ENCODE results near the gene LTBP1.

LTBP1 gene

DNA sequence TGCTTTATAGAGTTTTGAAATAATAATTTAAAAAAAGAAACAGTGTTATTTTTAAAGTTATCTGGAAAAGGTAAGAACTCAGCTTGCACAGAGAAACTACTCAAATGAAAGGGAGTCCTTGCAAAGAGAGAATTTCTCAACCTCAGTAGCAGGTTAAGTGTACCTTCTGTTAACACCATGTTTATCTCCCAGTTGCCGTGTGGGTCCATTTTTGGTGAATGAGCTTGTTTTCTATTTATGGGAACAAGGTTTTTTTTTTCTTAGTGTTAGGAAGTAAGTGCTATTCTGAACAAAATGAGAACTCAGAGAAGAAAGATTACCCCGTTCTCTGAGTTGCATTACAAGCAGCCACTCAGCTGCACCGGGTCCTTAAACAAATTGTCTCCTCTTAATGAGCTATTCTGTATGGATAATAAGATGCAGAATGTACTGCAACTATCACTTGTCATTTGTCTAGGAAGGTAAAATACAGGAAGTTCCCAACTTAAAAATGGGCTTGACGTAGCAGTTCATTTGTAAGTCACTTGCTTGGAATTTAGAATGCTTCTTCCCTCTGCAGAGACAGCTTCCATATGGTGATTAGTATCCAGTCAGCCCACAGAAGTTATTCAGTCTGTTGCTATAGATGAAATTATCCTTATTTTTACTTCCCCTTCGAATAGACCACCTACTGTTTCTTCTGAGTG lies 74.9 kb downstream of the LTBP1 start:
- no peaks in the 10 kb centered on the region for H3K27me3 Mint-ChIP-seq (ENCODE audit: low read depth)
- peak overlapping the region in 1 of 3 experiments; percentile 0 for H3K4me3 Mint-ChIP-seq
- H3K4me1 Mint-ChIP-seq, result peaks cover 52% of the 10 kb centered on the region
- H3K36me3 Mint-ChIP-seq (ENCODE audit: low read depth), result peaks cover 9% of the 10 kb centered on the region
- TF ChIP-seq, protein P1, sequence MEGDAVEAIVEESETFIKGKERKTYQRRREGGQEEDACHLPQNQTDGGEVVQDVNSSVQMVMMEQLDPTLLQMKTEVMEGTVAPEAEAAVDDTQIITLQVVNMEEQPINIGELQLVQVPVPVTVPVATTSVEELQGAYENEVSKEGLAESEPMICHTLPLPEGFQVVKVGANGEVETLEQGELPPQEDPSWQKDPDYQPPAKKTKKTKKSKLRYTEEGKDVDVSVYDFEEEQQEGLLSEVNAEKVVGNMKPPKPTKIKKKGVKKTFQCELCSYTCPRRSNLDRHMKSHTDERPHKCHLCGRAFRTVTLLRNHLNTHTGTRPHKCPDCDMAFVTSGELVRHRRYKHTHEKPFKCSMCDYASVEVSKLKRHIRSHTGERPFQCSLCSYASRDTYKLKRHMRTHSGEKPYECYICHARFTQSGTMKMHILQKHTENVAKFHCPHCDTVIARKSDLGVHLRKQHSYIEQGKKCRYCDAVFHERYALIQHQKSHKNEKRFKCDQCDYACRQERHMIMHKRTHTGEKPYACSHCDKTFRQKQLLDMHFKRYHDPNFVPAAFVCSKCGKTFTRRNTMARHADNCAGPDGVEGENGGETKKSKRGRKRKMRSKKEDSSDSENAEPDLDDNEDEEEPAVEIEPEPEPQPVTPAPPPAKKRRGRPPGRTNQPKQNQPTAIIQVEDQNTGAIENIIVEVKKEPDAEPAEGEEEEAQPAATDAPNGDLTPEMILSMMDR (IDR thresholded peaks at IDR 0.05; ENCODE audit: unreplicated experiment in 3 of 3), result no peak
- peaks cover 7% of the 10 kb centered on the region for H3K9me3 Mint-ChIP-seq
- peak overlapping the region; percentile 62 to 95 (median 75) for H3K27ac Mint-ChIP-seq

DNA sequence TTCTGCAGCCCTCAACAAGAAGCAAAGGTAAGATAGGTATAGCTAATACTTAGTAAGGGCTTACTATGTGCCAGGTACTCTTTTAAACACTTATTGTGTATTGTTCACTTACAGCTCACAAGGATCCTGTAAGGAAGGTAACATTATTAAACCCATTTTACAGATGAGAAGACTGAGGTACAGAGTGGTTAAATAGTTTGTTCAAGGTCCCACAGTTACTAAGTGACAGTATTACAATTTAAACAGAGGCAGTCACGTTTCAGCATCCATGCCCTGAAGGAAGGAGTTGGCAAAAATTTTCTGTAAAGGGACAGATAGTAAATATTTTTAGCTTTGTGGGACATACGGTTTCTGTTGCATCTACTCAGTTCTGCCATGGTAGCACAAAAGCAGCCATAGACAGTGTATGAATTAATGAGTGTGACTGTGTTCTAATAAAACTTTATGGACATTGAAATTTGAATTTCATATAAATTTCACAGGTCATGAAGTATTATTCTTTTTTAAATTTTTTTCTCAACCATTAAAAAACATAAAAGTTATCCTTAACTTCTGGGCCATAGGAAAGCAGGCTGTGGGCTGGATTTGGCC lies 75.7 kb downstream of the LTBP1 start:
- H3K4me3 Mint-ChIP-seq, result peak overlapping the region in 1 of 3 experiments; percentile 0
- peak overlapping the region; percentile 62 to 95 (median 75) for H3K27ac Mint-ChIP-seq
- peaks cover 52% of the 10 kb centered on the region for H3K4me1 Mint-ChIP-seq
- TF ChIP-seq, protein P1 (IDR thresholded peaks at IDR 0.05; ENCODE audit: unreplicated experiment in 3 of 3), result no peak
- H3K27me3 Mint-ChIP-seq (ENCODE audit: low read depth), result no peaks in the 10 kb centered on the region
- peaks cover 7% of the 10 kb centered on the region for H3K9me3 Mint-ChIP-seq
- peaks cover 9% of the 10 kb centered on the region for H3K36me3 Mint-ChIP-seq (ENCODE audit: low read depth)

DNA sequence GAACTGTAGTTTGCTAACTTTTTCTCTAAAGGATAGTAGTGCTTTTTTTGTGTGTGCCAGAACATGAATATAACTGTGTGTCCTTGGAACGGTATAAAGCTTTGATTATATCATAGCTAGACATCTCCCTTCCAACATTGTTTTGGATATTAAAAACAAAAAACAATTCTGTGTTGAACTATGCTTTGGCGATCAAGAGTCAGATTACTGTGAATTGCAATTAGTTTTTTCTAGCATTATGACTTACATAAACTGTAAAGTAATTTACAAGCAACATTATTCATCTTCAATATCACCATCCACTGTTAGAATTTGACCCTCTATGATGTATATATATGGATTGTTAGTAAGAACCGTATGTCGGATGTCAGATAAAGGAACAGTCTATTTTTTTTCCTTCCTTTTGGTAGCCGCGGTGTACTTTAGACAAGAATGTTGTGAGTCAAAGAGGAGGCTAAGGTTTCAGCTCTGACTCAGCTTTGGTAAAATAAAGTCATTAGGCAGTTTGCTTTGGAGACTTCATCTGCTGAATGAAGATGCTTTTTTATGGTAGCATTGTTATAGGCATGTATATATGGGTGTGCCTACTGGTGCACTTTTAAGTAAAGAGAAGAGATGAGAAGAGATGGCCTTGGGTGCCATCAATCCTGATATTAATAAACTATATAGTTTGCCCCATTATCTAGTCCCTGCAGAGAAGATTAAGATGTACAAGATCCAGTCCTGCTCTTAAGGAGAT lies 76.4 kb downstream of the LTBP1 start:
- H3K9me3 Mint-ChIP-seq, result peaks cover 7% of the 10 kb centered on the region
- H3K27ac Mint-ChIP-seq, result peak overlapping the region; percentile 62 to 75 (median 74)
- TF ChIP-seq, protein P1 (IDR thresholded peaks at IDR 0.05; ENCODE audit: unreplicated experiment in 3 of 3), result no peak
- peak overlapping the region in 1 of 3 experiments; percentile 3 for H3K4me3 Mint-ChIP-seq
- H3K4me1 Mint-ChIP-seq, result peaks cover 48% of the 10 kb centered on the region
- H3K27me3 Mint-ChIP-seq (ENCODE audit: low read depth), result no peaks in the 10 kb centered on the region
- H3K36me3 Mint-ChIP-seq (ENCODE audit: low read depth), result peaks cover 9% of the 10 kb centered on the region

DNA sequence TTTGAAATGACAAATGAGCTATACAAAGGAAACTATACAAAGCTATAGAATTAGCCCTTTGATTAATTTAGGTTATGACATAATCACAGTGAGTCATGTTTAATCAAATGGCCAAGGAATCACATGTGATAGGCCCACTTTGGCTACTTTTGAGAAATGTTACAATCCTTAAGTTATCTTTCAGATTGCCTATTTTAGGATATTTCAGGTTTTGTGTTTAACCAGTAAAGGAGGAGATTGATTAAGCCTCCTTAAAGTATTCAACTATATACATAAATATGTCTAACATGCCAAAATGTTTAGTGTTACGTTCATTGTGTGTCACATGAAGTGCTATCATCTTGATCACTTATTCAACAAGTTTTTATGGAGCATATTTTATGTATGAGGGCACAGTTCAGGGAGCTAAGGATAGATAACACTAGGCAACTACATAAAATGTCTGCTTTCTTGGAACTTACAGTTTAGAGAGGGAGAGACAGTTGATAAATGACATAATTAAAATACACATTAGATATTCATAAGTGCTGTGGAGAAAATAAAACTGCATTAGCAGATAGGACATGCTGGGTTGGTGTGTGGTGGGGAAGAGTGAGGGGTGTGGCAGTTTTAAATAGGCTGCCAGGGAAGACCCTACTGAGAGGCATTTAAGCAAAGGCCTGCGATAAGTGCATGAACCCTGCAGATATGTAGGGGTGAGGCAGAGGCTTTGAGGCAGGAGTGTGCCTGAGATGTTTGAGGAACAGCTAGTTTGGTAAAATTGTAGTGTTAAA lies 77.2 kb downstream of the LTBP1 start:
- H3K27ac Mint-ChIP-seq, result peak overlapping the region; percentile 62 to 75 (median 74)
- no peaks in the 10 kb centered on the region for H3K27me3 Mint-ChIP-seq (ENCODE audit: low read depth)
- H3K9me3 Mint-ChIP-seq, result peaks cover 7% of the 10 kb centered on the region

DNA sequence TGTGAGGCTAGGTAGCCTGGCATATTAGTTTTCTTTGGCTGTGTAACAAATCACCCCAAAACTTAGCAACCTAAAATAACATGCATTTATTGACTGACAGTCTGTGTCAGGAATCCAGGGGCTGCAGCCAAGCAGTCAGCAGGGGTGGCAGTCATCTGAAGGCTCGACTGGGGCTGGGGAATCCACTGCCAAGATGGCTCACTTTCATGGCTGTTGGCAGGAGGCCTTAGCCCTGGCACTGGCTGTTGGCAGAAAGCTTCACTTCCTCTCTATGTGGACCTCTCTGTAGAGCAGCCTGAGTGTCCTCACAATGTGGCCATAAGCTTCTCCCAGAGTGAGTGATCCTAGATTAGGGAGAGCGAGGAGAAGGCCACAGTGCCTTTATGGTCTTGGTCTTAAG lies 78.0 kb downstream of the LTBP1 start:
- Mint-ChIP-seq H3K27me3 (ENCODE audit: low read depth) (no peaks in the 10 kb centered on the region), H3K27ac (no peak overlapping the region), H3K4me3 (no peak overlapping the region), H3K36me3 (ENCODE audit: low read depth) (peaks cover 9% of the 10 kb centered on the region), H3K4me1 (peaks cover 40% of the 10 kb centered on the region), H3K9me3 (peaks cover 7% of the 10 kb centered on the region)
- TF ChIP-seq, protein P1 (IDR thresholded peaks at IDR 0.05; ENCODE audit: unreplicated experiment in 3 of 3), result no peak

More for the DNA sequence above, 77.2 kb downstream of the LTBP1 start:
- H3K36me3 Mint-ChIP-seq (ENCODE audit: low read depth), result peaks cover 9% of the 10 kb centered on the region
- peaks cover 41% of the 10 kb centered on the region for H3K4me1 Mint-ChIP-seq
- no peak overlapping the region for H3K4me3 Mint-ChIP-seq
- TF ChIP-seq, protein P1 (IDR thresholded peaks at IDR 0.05; ENCODE audit: unreplicated experiment in 3 of 3), result no peak

Data from nephron (organoid).